Nasal cavity respiratory epithelium epithelial cell of viscerocranial mucosa (primary cell): ENCODE measurements around the gene ATP1A2. TPM values are rescaled to one million over a fixed set of nuclear protein-coding genes. Genes with fewer than 3 reads are reported as not detected.

Experiments
- total RNA-seq: library from RNA; depleted of rRNA; stranded (reverse); fragments of >200 nt; gene quantifications from 2 replicates; pipeline ENCODE4 v1.2.3, GENCODE V29; 2014

ATP1A2 gene
- not detected in 2 replicates for total RNA-seq

GRCh38 chr1:160115545-160116282, at the start of gene ATP1A2:
TSS of gene ATP1A2 (plus strand) at chr1:160115759. CDS start at chr1:160115862, 103 bp downstream.

GRCh38 chr1:160069460-160070231, 45.9 kb upstream of the ATP1A2 start, which contains the start of gene KCNJ10:
TSS of gene KCNJ10 (minus strand) at chr1:160070160. CDS start at chr1:160042532, 27,628 bp downstream.

GRCh38 chr1:160081261-160081936, 34.2 kb upstream of the ATP1A2 start, which contains the start of gene KCNJ9:
TSS of gene KCNJ9 (plus strand) at chr1:160081538. CDS start at chr1:160084031, 2,493 bp downstream.

GRCh38 chr1:160097911-160098851, 17.4 kb upstream of the ATP1A2 start, which contains the start of gene IGSF8:
TSS of gene IGSF8 (minus strand) at chr1:160098619. CDS start at chr1:160098472, 147 bp downstream.

GRCh38 chr1:160151303-160151702, 35.7 kb downstream of the ATP1A2 start, which contains the start of gene ATP1A4:
TSS of gene ATP1A4 (plus strand) at chr1:160151603. CDS start at chr1:160152041, 438 bp downstream.

GRCh38 chr1:160189649-160190625, 74.4 kb downstream of the ATP1A2 start, which contains the start of gene CASQ1:
TSS of gene CASQ1 (plus strand) at chr1:160190575. CDS start at chr1:160190752, 177 bp downstream.

Other genes starting within 250 kb of the ATP1A2 start
- 0.14 and 0.34 TPM in 2 replicates for gene CFAP45, start 215.6 kb upstream of the ATP1A2 start, total RNA-seq
- gene TAGLN2, start 190.3 kb upstream of the ATP1A2 start, total RNA-seq, result 168 and 336 TPM in 2 replicates
- gene IGSF9, start 170.1 kb upstream of the ATP1A2 start, total RNA-seq, result 3.1 and 20.9 TPM in 2 replicates
- gene SLAMF9, start 161.5 kb upstream of the ATP1A2 start, total RNA-seq, result 0.14 and 6.8 TPM in 2 replicates
- gene PIGM, start 83.8 kb upstream of the ATP1A2 start, total RNA-seq, result 3.2 and 3.8 TPM in 2 replicates
- not detected in 2 replicates for gene KCNJ10, start 45.6 kb upstream of the ATP1A2 start, total RNA-seq
- under 0.01 TPM in 2 replicates for gene KCNJ9, start 34.2 kb upstream of the ATP1A2 start, total RNA-seq
- gene IGSF8, start 17.1 kb upstream of the ATP1A2 start, total RNA-seq, result 37.9 and 79.6 TPM in 2 replicates
- not detected in 2 replicates for gene ATP1A4, start 35.8 kb downstream of the ATP1A2 start, total RNA-seq
- gene CASQ1, start 74.8 kb downstream of the ATP1A2 start, total RNA-seq, result not detected in 2 replicates
- 25.6 and 93.9 TPM in 2 replicates for gene PEA15, start 89.6 kb downstream of the ATP1A2 start, total RNA-seq
- 53.0 and 71.9 TPM in 2 replicates for gene DCAF8, start 146.8 kb downstream of the ATP1A2 start, total RNA-seq
- gene PEX19, start 169.4 kb downstream of the ATP1A2 start, total RNA-seq, result 38.2 and 40.3 TPM in 2 replicates
- gene COPA, start 227.5 kb downstream of the ATP1A2 start, total RNA-seq, result 156 and 194 TPM in 2 replicates
- gene NCSTN, start 227.6 kb downstream of the ATP1A2 start, total RNA-seq, result 53.0 and 97.3 TPM in 2 replicates